ENCODE results near the gene PLAAT2.
"Not testable (repeated sequence)": the region's sequence is repeated elsewhere in the genome, so short reads cannot be mapped to it uniquely, and the experiment has no call there.

Gene PLAAT2

DNA sequence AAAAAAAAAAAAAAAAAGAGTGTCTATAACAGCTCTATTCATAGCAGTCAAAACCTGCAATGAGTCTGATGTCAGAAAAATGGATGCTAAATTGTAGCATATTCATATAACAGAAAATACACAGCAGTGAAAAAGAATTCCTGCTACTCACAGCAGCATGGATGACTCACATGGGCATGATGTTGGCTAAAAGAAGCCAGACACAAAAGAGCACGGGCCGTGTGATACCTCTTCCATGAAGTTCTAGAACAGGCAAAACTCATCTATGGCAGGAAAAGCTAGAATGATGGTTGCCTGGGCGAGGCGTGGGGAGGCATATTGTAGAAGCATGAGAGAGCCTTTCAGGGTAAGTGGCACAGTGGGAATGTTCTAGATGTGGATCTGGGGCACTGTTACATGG, 32.1 kb upstream of the PLAAT2 start:
- Histone ChIP-seq H3K9me3 (no peaks in the 10 kb centered on the region), H3K4me1 (no peaks in the 10 kb centered on the region), H3K36me3 (replicated peaks) (peaks cover 58% of the 10 kb centered on the region), H3K27me3 (ENCODE audit: low read depth) (no peaks in the 10 kb centered on the region), H3K4me3 (no peak overlapping the region)
- in situ Hi-C loops (cut with MboI; ENCODE audit: low sequenced_read_pairs) = no loop called here
- DNase-seq (ENCODE audit: low spot score in 2 of 2) = peak in 1 of 2 experiments; percentile 3

GRCh38 chr11:63592975-63593395, 29.8 kb upstream of the PLAAT2 start:
- Histone ChIP-seq H3K4me3 (no peak overlapping the region), H3K36me3 (replicated peaks) (peaks cover 69% of the 10 kb centered on the region), H3K9me3 (no peaks in the 10 kb centered on the region), H3K4me1 (no peaks in the 10 kb centered on the region), H3K27me3 (ENCODE audit: low read depth) (no peaks in the 10 kb centered on the region)
- DNase-seq (ENCODE audit: low spot score in 2 of 2) = peak in 1 of 2 experiments; percentile 59
- in situ Hi-C loops (cut with MboI; ENCODE audit: low sequenced_read_pairs) = no loop called here

GRCh38 chr11:63590024-63590788, 27.0 kb upstream of the PLAAT2 start:
- no peaks in the 10 kb centered on the region for H3K27me3 ChIP-seq (ENCODE audit: low read depth)
- H3K4me1 ChIP-seq = no peaks in the 10 kb centered on the region
- DNase-seq (ENCODE audit: low spot score in 2 of 2) = no peak
- H3K9me3 ChIP-seq = no peaks in the 10 kb centered on the region
- in situ Hi-C loops (cut with MboI; ENCODE audit: low sequenced_read_pairs) = no loop called here
- no peak overlapping the region for H3K4me3 ChIP-seq
- H3K36me3 ChIP-seq (replicated peaks) = peaks cover 68% of the 10 kb centered on the region

- no peak overlapping the region for H3K4me3 ChIP-seq
- H3K36me3 ChIP-seq (replicated peaks) = peaks cover 68% of the 10 kb centered on the region
- no peaks in the 10 kb centered on the region for H3K4me1 ChIP-seq
- no peak for DNase-seq (ENCODE audit: low spot score in 2 of 2)
- no peaks in the 10 kb centered on the region for H3K9me3 ChIP-seq
- in situ Hi-C loops (cut with MboI; ENCODE audit: low sequenced_read_pairs) = no loop called here
- H3K27me3 ChIP-seq (ENCODE audit: low read depth) = no peaks in the 10 kb centered on the region
Observed at GRCh38 chr11:63589000-63589399, 25.8 kb upstream of the PLAAT2 start.

GRCh38 chr11:63586451-63587166, 23.4 kb upstream of the PLAAT2 start:
- Histone ChIP-seq H3K27me3 (ENCODE audit: low read depth) (no peaks in the 10 kb centered on the region), H3K4me3 (no peak overlapping the region), H3K4me1 (peaks cover 10% of the 10 kb centered on the region), H3K9me3 (peaks cover 11% of the 10 kb centered on the region), H3K36me3 (replicated peaks) (peaks cover 70% of the 10 kb centered on the region)
- no peak for DNase-seq (ENCODE audit: low spot score in 2 of 2)
- in situ Hi-C loops (cut with MboI; ENCODE audit: low sequenced_read_pairs) = no loop called here

- Histone ChIP-seq H3K36me3 (replicated peaks) (peaks cover 71% of the 10 kb centered on the region), H3K4me3 (no peak overlapping the region), H3K4me1 (peaks cover 10% of the 10 kb centered on the region), H3K27me3 (ENCODE audit: low read depth) (no peaks in the 10 kb centered on the region), H3K9me3 (peaks cover 16% of the 10 kb centered on the region)
- in situ Hi-C loops (cut with MboI; ENCODE audit: low sequenced_read_pairs) = no loop called here
- DNase-seq (ENCODE audit: low spot score in 2 of 2) = peak in 1 of 2 experiments; percentile 36
Observed at GRCh38 chr11:63583357-63583677, 20.1 kb upstream of the PLAAT2 start.

DNA sequence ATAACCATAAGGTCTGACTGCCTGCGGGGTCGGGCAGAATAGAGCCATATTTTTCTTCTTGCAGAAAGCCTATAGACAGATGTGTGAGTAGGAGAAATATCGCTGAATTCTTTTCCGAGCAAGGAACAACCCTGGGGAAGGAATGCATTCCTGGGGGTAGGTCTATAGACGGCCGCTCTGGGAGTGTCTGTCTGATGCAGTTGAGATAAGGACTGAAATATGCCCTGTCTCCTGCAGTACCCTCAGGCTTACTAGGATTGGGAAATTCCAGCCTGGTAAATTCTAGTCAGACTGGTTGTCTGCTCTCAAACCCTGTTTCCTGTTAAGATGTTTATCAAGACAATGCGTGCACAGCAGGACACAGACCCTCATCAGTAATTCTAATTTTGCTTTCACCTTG, 18.0 kb upstream of the PLAAT2 start:
- H3K9me3 ChIP-seq = peaks cover 16% of the 10 kb centered on the region
- peaks cover 56% of the 10 kb centered on the region for H3K36me3 ChIP-seq (replicated peaks)
- H3K4me1 ChIP-seq = peaks cover 10% of the 10 kb centered on the region
- H3K27me3 ChIP-seq (ENCODE audit: low read depth); H3K4me3 ChIP-seq; in situ Hi-C loops (cut with MboI; ENCODE audit: low sequenced_read_pairs); DNase-seq (ENCODE audit: low spot score in 2 of 2): not testable (repeated sequence)

DNA sequence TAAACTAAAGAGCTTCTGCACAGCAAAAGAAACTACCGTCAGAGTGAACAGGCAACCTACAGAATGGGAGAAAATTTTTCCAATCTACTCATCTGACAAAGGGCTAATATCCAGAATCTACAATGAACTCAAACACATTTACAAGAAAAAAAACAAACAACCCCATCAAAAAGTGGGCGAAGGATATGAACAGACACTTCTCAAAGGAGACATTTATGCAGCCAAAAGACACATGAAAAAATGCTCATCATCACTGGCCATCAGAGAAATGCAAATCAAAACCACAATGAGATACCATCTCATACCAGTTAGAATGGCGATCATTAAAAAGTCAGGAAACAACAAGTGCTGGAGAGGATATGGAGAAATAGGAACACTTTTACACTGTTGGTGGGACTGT, 15.7 kb upstream of the PLAAT2 start:
- H3K4me1 ChIP-seq; DNase-seq (ENCODE audit: low spot score in 2 of 2); in situ Hi-C loops (cut with MboI; ENCODE audit: low sequenced_read_pairs); H3K4me3 ChIP-seq; H3K27me3 ChIP-seq (ENCODE audit: low read depth): not testable (repeated sequence)
- Histone ChIP-seq H3K36me3 (replicated peaks) (peaks cover 55% of the 10 kb centered on the region), H3K9me3 (peaks cover 16% of the 10 kb centered on the region)

DNA sequence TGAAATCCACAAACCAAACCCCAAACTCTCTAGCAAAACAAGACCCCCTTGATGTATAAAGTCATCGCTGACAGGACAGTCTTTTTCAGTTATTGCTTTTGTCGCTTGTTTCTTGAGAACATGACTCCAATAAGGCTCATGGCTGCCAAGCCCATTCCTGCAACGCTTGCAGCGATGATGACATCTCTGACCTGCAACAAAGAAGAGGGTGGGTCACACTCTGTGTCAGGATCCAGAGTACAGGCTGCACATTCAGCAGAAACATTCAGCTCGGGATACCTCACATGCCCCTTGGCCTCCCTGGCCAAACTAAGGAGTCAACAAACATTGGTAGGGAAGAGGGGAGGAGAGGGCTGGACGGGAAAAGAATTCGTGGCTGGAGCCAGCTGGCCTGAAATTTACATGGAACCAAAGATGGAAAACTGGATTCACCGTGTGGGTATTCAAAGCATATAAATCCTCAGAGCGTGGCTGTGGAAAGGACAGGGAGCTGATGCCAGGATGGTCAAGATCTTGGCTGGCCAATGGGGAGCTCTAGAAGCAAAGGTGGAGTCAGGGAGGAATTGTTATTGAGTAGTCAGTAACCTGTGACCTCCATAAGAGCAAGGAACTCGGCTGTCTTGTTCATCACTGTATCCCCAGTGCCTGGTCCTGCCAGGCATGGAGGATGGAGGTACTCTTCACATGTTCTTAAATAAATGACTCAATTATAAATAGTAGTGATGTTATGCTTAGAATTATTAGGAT, 11.8 kb upstream of the PLAAT2 start:
- peaks cover 23% of the 10 kb centered on the region for H3K36me3 ChIP-seq (replicated peaks)
- no peaks in the 10 kb centered on the region for H3K27me3 ChIP-seq (ENCODE audit: low read depth)
- no peak overlapping the region for H3K4me3 ChIP-seq
- peak in 1 of 2 experiments; percentile 4 for DNase-seq (ENCODE audit: low spot score in 2 of 2)
- peaks cover 2% of the 10 kb centered on the region; the same call in 1 of the 2 replicates for H3K9me3 ChIP-seq
- in situ Hi-C loops (cut with MboI; ENCODE audit: low sequenced_read_pairs) = no loop called here
- H3K4me1 ChIP-seq = peaks cover 6% of the 10 kb centered on the region

DNA sequence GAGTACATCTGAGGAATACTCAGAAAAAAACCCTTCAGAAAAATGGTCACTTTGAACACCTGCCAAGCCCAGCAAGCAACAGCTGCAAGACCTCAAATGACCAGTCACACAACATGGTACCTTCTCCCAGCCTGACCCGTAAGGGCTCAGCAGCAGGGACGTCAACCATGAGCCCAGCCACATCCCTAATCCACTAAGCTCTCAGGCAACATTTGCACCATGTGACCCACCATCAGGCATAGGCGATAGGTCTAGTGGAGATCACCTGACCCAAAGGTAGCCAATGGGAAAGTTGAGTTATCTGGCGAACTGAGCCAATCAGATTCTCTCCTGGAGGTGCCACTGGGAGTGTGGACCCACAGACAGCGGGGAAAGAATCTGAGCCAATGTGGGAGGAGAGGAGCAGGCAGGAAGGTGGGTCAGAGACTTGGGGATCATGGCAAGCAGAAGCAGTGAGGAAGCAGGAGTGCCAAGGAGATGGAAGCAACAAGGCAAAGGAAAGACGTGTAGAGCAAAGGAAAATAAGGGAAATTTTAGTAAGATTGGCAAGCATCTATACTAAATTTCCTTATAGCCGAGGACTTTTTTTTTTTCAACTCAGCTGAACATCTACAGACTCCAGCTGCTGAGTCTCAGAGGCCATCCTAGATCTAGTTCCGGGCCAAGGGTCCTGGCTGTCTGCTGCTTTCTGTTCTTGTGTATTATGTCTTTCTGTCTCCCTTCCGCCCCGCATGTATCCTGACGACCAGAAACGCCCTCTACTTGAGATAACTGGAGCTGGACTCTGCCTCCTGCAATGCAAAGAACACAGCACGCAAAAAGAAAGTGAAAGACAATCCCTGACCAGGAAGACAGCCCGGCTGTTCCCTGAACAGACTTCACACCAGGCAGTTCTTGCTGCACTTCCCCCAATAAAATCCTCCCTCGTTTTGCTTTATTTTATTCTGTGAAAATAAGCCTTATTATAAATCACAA, 11.0 kb upstream of the PLAAT2 start:
- peak in 1 of 2 experiments; percentile 8 for DNase-seq (ENCODE audit: low spot score in 2 of 2)
- Histone ChIP-seq H3K27me3 (ENCODE audit: low read depth) (no peaks in the 10 kb centered on the region), H3K36me3 (replicated peaks) (peaks cover 20% of the 10 kb centered on the region), H3K9me3 (no peaks in the 10 kb centered on the region; the same call in 1 of the 2 replicates), H3K4me1 (peaks cover 6% of the 10 kb centered on the region), H3K4me3 (no peak overlapping the region)
- in situ Hi-C loops (cut with MboI; ENCODE audit: low sequenced_read_pairs) = no loop called here

GRCh38 chr11:63572026-63572688, 9.0 kb upstream of the PLAAT2 start:
- Histone ChIP-seq H3K4me1 (peaks cover 16% of the 10 kb centered on the region), H3K27me3 (ENCODE audit: low read depth) (no peaks in the 10 kb centered on the region), H3K4me3 (no peak overlapping the region), H3K36me3 (replicated peaks) (peaks cover 14% of the 10 kb centered on the region), H3K9me3 (no peaks in the 10 kb centered on the region)
- DNase-seq (ENCODE audit: low spot score in 2 of 2) = peak in 1 of 2 experiments; percentile 4
- in situ Hi-C loops (cut with MboI; ENCODE audit: low sequenced_read_pairs) = no loop called here

DNA sequence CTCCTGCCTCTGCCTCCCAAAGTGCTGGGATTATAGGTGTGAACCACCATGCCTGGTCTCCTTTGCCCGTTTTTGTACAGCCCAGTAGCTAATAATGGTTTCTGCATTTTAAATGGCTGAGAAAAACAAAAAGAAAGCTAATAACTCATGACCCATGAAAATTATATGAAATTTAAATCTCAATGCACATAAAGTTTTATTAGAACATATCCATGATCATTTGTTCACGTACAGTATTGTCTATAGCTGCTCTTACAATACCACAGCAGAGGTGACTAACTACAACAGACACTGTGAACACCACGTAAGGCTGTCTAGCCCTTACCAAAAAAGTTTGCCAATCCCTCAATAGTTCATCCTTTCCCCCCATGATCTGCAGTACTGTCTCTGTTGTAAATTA, 6.4 kb upstream of the PLAAT2 start:
- H3K4me3 ChIP-seq = no peak overlapping the region
- in situ Hi-C loops (cut with MboI; ENCODE audit: low sequenced_read_pairs) = no loop called here
- no peaks in the 10 kb centered on the region for H3K27me3 ChIP-seq (ENCODE audit: low read depth)
- H3K9me3 ChIP-seq = no peaks in the 10 kb centered on the region
- DNase-seq (ENCODE audit: low spot score in 2 of 2) = no peak
- H3K36me3 ChIP-seq (replicated peaks) = peaks cover 10% of the 10 kb centered on the region
- peaks cover 23% of the 10 kb centered on the region for H3K4me1 ChIP-seq

Measured in HAP-1 (cell line).